ENCODE data around the gene UNC79.
"Not testable (repeated sequence)": the region's sequence is repeated elsewhere in the genome, so short reads cannot be mapped to it uniquely, and the experiment has no call there.

GRCh38 chr14:93425136-93425535 is 5.6 kb upstream of the UNC79 start:
- TF ChIP-seq CTCF (IDR thresholded peaks at IDR 0.05); POLR2A (IDR thresholded peaks at IDR 0.05; ENCODE audit: low read depth); POLR2AphosphoS5 (IDR thresholded peaks at IDR 0.05); EP300 (IDR thresholded peaks at IDR 0.05): not testable (repeated sequence)

All from esophagus muscularis mucosa (tissue), 4 donors.